ENCODE measurements around the gene SPCS2. TPM values are rescaled to one million over a fixed set of nuclear protein-coding genes. Genes with fewer than 3 reads are reported as not detected.
"Not testable (repeated sequence)": the region's sequence is repeated elsewhere in the genome, so short reads cannot be mapped to it uniquely, and the experiment has no call there.

The SPCS2 gene
- total RNA-seq, 1 experiment from 2014 or later, result 175 TPM

- H3K27me3 ChIP-seq (ENCODE audit: insufficient read depth, low read depth), result no peaks in the 10 kb centered on the region
- H3K4me1 ChIP-seq (replicated peaks; ENCODE audit: insufficient read depth), result no peaks in the 10 kb centered on the region
- intact Hi-C loops (cut with micrococcal nuclease; ENCODE audit: unreplicated experiment), result no loop called here
- no peaks in the 10 kb centered on the region for H3K9me2 ChIP-seq (ENCODE audit: insufficient read depth)
- peaks cover 96% of the 10 kb centered on the region for H3K79me2 ChIP-seq (ENCODE audit: low read depth)
- ChIA-PET POLR2A (ENCODE audit: unreplicated experiment) (no interaction called here), CTCF (interaction anchor here (0.6 to 1.2 kb wide), 2 partner anchors 220 to 247 kb away, joined by 3 read pairs; no protein-coding TSS in a partner anchor)
- no peak for TF ChIP-seq CTCF (conservative IDR thresholded peaks at IDR 0.05)
- no peak for TF ChIP-seq EZH2 (IDR thresholded peaks at IDR 0.05; ENCODE audit: low read depth)
- no peaks in the 10 kb centered on the region for H3K9me3 ChIP-seq (ENCODE audit: insufficient read depth, low read depth)
- no peaks in the 10 kb centered on the region; the same call in 1 of the 2 replicates for H3F3A ChIP-seq (ENCODE audit: insufficient read depth, low read depth)
- no peak overlapping the region for H3K27ac ChIP-seq
- H2AFZ ChIP-seq, result no peak overlapping the region
- H3K4me2 ChIP-seq, result no peak overlapping the region
- peaks cover 19% of the 10 kb centered on the region for H3K36me3 ChIP-seq (ENCODE audit: low read depth)
- H4K20me1 ChIP-seq (ENCODE audit: insufficient read depth), result peaks cover 84% of the 10 kb centered on the region
- DNase-seq, result no peak
- no TSS peak for BruUV-seq (replicated peaks)
- no peak overlapping the region for H3K4me3 ChIP-seq
Measured at GRCh38 chr11:74957937-74958629, 9.0 kb downstream of the SPCS2 start.

GRCh38 chr11:74960128-74960527, 11.1 kb downstream of the SPCS2 start:
- BruUV-seq (replicated peaks); DNase-seq; H3F3A ChIP-seq (ENCODE audit: insufficient read depth, low read depth); POLR2A ChIA-PET (ENCODE audit: unreplicated experiment); H2AFZ ChIP-seq; H3K9me3 ChIP-seq (ENCODE audit: insufficient read depth, low read depth); H3K4me1 ChIP-seq (replicated peaks; ENCODE audit: insufficient read depth); H3K4me2 ChIP-seq; H3K27ac ChIP-seq; H3K4me3 ChIP-seq; H3K27me3 ChIP-seq (ENCODE audit: insufficient read depth, low read depth); intact Hi-C loops (cut with micrococcal nuclease; ENCODE audit: unreplicated experiment); H3K9me2 ChIP-seq (ENCODE audit: insufficient read depth): not testable (repeated sequence)
- CTCF ChIA-PET, result interaction anchor here (0.6 kb wide), 1 partner anchor 8 kb away, joined by 3 read pairs; no protein-coding TSS in a partner anchor
- Histone ChIP-seq H4K20me1 (ENCODE audit: insufficient read depth) (peaks cover 86% of the 10 kb centered on the region), H3K79me2 (ENCODE audit: low read depth) (peaks cover 90% of the 10 kb centered on the region), H3K36me3 (ENCODE audit: low read depth) (peaks cover 20% of the 10 kb centered on the region)

GRCh38 chr11:74966651-74967050, 17.6 kb downstream of the SPCS2 start:
- Histone ChIP-seq H3K27me3 (ENCODE audit: insufficient read depth, low read depth) (no peaks in the 10 kb centered on the region), H3K36me3 (ENCODE audit: low read depth) (peaks cover 47% of the 10 kb centered on the region), H4K20me1 (ENCODE audit: insufficient read depth) (peaks cover 44% of the 10 kb centered on the region), H3K4me2 (no peak overlapping the region), H3K4me3 (no peak overlapping the region), H3K9me2 (ENCODE audit: insufficient read depth) (no peaks in the 10 kb centered on the region), H3K9me3 (ENCODE audit: insufficient read depth, low read depth) (no peaks in the 10 kb centered on the region), H3F3A (ENCODE audit: insufficient read depth, low read depth) (no peaks in the 10 kb centered on the region), H3K27ac (no peak overlapping the region), H3K4me1 (replicated peaks; ENCODE audit: insufficient read depth) (no peaks in the 10 kb centered on the region), H3K79me2 (ENCODE audit: low read depth) (peaks cover 27% of the 10 kb centered on the region), H2AFZ (no peak overlapping the region)
- POLR2A ChIA-PET (ENCODE audit: unreplicated experiment), result no interaction called here
- no peak for DNase-seq
- intact Hi-C loops (cut with micrococcal nuclease; ENCODE audit: unreplicated experiment), result no loop called here
- no TSS peak for BruUV-seq (replicated peaks)
- CTCF ChIA-PET, result no interaction called here
- TF ChIP-seq CTCF (conservative IDR thresholded peaks at IDR 0.05) (no peak), EZH2 (IDR thresholded peaks at IDR 0.05; ENCODE audit: low read depth) (no peak)
